A673 (cell line): ENCODE measurements around the gene DNAAF8. TPM values are rescaled to one million over a fixed set of nuclear protein-coding genes. Genes with fewer than 3 reads are reported as not detected.

ENCODE experiments used
- BruUV-seq: library from RNA; stranded (reverse); fragments of 400-500 nt; replicated peaks from 2 replicates; lab custom pipeline; 2021; lab: Mats Ljungman, UMichigan
- CTCF ChIA-PET: fragments of 300-600 bp; sonication (Branson Sonifier 250); formaldehyde crosslinking; loops from one replicate; lab custom pipeline; 2022; ENCODE audit warnings: antibody characterized with exemption; lab: Charles Lee
- POLR2A ChIA-PET: fragments of 300-600 bp; sonication (Branson Sonifier 250); formaldehyde crosslinking; loops from one replicate; lab custom pipeline; 2022; ENCODE audit warnings: antibody characterized with exemption; ENCODE audit not compliant: low non-redundant PET; lab: Charles Lee
- DNase-seq: peaks from one replicate; pipeline ENCODE4 v3.0.0-alpha.2; 2015; ENCODE audit warnings: low spot score
- H3K27ac ChIP-seq: fragments of 200-600 bp; sonication (generic); 2 replicates; pipeline ENCODE4 v1.5.1; 2016; ENCODE audit warnings: mixed run types, low read depth, mild to moderate bottlenecking, mixed read lengths, antibody characterized with exemption, low read length; ENCODE audit not compliant: poor library complexity, severe bottlenecking
- H3K27me3 ChIP-seq: fragments of 200-600 bp; sonication (generic); replicated peaks from 2 replicates; pipeline ENCODE4 v1.6.1; 2017; ENCODE audit warnings: mixed run types, low read depth, mild to moderate bottlenecking, mixed read lengths, antibody characterized with exemption, low read length; ENCODE audit not compliant: insufficient read depth, poor library complexity
- H3K36me3 ChIP-seq: fragments of 200-600 bp; sonication (generic); 2 replicates; pipeline ENCODE4 v1.6.1; 2016; ENCODE audit warnings: mixed run types, mild to moderate bottlenecking, mixed read lengths, antibody characterized with exemption, low read length; ENCODE audit not compliant: insufficient read depth, poor library complexity, severe bottlenecking
- H3K4me1 ChIP-seq: fragments of 200-600 bp; sonication (generic); 2 replicates; pipeline ENCODE4 v1.6.1; 2017; ENCODE audit warnings: mixed run types, mild to moderate bottlenecking, mixed read lengths, antibody characterized with exemption, low read length; ENCODE audit not compliant: insufficient read depth, poor library complexity, severe bottlenecking
- H3K4me3 ChIP-seq: fragments of 200-600 bp; sonication (generic); 2 replicates; pipeline ENCODE4 v1.5.1; 2016; ENCODE audit warnings: low read depth, mixed run types, mild to moderate bottlenecking, mixed read lengths, low read length; ENCODE audit not compliant: poor library complexity, severe bottlenecking
- H3K9me3 ChIP-seq: fragments of 200-600 bp; sonication (generic); 2 replicates; pipeline ENCODE4 v1.6.1; 2016; ENCODE audit warnings: mixed run types, low read depth, mild to moderate bottlenecking, mixed read lengths, antibody characterized with exemption, low read length; ENCODE audit not compliant: poor library complexity, severe bottlenecking
- EZH2 ChIP-seq: fragments of 200-600 bp; sonication (generic); IDR thresholded peaks from 2 replicates; pipeline ENCODE4 v1.6.1; 2017; ENCODE audit warnings: borderline replicate concordance, low read depth, mild to moderate bottlenecking, mixed read lengths, antibody characterized with exemption, low read length; ENCODE audit not compliant: poor library complexity, severe bottlenecking
- intact Hi-C: fragments of 100-400 bp; cut with micrococcal nuclease; formaldehyde crosslinking; loops from one replicate; pipeline ENCODE4 v1.10.0; 2022; ENCODE audit not compliant: unreplicated experiment
- total RNA-seq: library from RNA; stranded (reverse); gene quantifications from 2 replicates; pipeline ENCODE4 v1.2.3, GENCODE V29; 2021
- TF ChIP-seq, protein P1 (sequence below): fragments of 300-800, 200-600 bp; sonication (generic); conservative IDR thresholded peaks from 2 replicates; pipeline ENCODE4 v1.5.1; 2017; ENCODE audit warnings: low read depth, mild to moderate bottlenecking, antibody characterized with exemption, low read length, moderate library complexity, mixed read lengths

Gene DNAAF8
- total RNA-seq, 1 experiment from 2014 or later: 0.15 TPM

DNA sequence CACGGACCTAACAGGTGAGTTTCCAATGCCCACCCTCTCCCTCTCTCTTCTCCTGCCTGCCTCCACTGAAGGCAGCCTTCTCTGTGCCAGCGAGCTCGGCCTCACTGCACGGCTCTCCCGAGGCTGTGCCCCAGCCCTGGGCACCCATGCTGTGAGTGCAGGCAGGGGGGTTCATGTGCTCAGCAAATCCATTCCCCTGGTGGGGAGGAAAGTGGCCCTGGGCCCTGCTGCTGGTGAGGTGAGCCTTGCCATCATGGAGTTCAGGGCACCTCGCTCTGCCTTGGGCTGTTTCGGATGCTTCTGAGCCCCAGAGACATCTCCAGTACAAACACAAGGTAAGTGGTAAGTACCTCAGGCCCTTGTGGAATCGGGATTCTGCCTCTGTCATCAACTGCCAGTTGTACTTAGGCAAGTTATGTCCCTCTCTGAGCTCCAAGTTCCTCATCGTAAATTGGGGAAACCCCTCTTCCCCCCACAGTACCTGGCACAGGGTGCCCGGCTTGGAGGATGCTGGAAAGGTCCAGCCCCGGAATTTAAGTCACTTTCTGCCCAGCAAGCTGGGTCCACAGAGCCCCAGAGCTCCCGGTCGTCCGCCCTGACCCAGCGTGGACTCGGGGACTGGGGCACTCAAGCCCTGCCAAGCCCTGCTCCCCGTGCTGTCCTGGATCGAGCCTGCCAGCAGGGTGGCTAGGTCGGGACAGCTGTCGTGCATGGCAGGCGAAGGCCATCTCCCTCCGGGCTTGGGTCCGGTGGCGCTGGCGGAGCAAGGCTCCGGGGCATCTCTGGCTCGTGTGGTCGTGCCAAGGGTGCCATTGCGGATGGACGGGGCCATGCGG lies 41.7 kb upstream of the DNAAF8 start:
- no peak for DNase-seq
- H3K27me3 ChIP-seq: no peaks in the 10 kb centered on the region
- TF ChIP-seq, protein P1, sequence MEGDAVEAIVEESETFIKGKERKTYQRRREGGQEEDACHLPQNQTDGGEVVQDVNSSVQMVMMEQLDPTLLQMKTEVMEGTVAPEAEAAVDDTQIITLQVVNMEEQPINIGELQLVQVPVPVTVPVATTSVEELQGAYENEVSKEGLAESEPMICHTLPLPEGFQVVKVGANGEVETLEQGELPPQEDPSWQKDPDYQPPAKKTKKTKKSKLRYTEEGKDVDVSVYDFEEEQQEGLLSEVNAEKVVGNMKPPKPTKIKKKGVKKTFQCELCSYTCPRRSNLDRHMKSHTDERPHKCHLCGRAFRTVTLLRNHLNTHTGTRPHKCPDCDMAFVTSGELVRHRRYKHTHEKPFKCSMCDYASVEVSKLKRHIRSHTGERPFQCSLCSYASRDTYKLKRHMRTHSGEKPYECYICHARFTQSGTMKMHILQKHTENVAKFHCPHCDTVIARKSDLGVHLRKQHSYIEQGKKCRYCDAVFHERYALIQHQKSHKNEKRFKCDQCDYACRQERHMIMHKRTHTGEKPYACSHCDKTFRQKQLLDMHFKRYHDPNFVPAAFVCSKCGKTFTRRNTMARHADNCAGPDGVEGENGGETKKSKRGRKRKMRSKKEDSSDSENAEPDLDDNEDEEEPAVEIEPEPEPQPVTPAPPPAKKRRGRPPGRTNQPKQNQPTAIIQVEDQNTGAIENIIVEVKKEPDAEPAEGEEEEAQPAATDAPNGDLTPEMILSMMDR: no peak
- no peak for TF ChIP-seq EZH2
- no peaks in the 10 kb centered on the region for H3K9me3 ChIP-seq
- BruUV-seq: no TSS peak
- intact Hi-C loops: loop anchor here (10.0 kb wide), 1 partner anchor 262 kb away; the partner anchor contains the start of gene SEC14L5
- H3K36me3 ChIP-seq: peaks cover 7% of the 10 kb centered on the region
- H3K27ac ChIP-seq: peak overlapping the region; percentile 62
- H3K4me3 ChIP-seq: peak overlapping the region; percentile 89
- H3K4me1 ChIP-seq: peaks cover 4% of the 10 kb centered on the region
- POLR2A ChIA-PET: no interaction called here
- CTCF ChIA-PET: no interaction called here

DNA sequence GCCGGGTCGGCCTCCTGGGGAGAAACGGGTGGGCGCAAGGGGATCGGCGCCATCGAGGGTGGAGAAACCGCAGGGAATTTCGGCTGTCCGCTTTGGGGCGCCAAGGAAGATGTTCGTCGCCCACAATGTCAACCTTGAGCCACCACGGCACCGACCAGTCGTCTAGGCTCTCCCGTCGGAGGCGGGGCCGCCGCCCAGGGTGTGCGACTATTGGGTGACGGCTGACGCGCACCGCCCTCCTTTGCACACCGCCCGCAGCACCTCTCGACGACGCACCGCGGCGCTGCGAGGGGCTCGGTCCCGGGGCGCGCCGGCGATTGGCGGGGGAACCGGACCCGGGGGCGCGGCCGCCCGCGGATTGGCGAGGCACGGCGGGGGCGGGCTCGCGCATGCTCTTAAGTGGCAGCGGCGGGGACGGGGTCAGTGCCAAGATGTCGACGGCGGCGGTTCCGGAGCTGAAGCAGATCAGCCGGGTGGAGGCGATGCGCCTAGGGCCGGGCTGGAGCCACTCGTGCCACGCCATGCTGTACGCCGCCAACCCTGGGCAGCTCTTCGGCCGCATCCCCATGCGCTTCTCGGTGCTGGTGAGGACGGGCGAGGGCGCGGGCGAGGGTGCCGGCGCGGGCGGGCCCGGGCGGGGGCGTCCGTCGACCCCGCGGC lies 40.9 kb upstream of the DNAAF8 start, which contains the start of gene NUDT16L1:
Gene NUDT16L1 (plus strand): TSS at position 267 of the 660 bp plus-strand sequence. CDS start 165 bp downstream, at position 432.
- no peak for TF ChIP-seq EZH2
- TF ChIP-seq, protein P1: no peak
- H3K27ac ChIP-seq: peak within 1 kb of the TSS; percentile 92
- H3K9me3 ChIP-seq: no peaks in the 10 kb centered on the region
- H3K4me1 ChIP-seq: peaks cover 4% of the 10 kb centered on the region
- BruUV-seq: no TSS peak
- intact Hi-C loops: loop anchor here (10.0 kb wide), 1 partner anchor 261 kb away; the partner anchor contains the start of gene SEC14L5
- H3K4me3 ChIP-seq: peak within 1 kb of the TSS; percentile 89
- H3K36me3 ChIP-seq: peaks cover 11% of the 10 kb centered on the region
- DNase-seq: peak; percentile 98
- ChIA-PET POLR2A (no interaction called here), CTCF (no interaction called here)
- no peaks in the 10 kb centered on the region for H3K27me3 ChIP-seq

DNA sequence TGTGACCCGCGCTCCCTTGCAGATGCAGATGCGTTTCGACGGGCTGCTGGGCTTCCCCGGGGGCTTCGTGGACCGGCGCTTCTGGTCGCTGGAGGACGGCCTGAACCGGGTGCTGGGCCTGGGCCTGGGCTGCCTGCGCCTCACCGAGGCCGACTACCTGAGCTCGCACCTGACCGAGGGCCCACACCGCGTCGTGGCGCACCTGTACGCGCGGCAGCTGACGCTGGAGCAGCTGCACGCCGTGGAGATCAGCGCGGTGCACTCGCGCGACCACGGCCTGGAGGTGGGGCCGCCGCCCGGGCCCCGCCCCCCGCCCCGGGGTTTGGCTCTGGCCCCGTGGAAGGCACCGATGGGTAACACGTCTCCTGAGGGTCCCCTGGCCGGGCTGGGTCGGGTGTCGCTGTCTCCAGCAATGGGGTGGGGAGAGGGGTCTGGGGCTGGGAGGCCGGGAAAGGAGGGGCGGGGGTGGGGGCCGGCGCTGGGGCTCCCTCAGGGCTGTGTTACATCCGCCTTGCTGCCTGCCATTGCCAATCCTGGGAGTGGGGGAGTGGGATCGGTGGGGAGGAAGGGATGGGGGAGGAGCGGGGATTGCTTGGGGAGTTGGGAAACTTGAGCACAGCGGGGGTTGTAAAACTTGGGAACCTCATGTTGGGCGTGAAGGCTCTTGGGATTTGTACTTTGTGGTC lies 40.2 kb upstream of the DNAAF8 start:
- Histone ChIP-seq H3K27ac (peak overlapping the region; percentile 92), H3K9me3 (no peaks in the 10 kb centered on the region), H3K36me3 (peaks cover 15% of the 10 kb centered on the region), H3K4me1 (peaks cover 4% of the 10 kb centered on the region), H3K27me3 (no peaks in the 10 kb centered on the region), H3K4me3 (peak overlapping the region; percentile 89)
- TF ChIP-seq, protein P1: no peak
- TF ChIP-seq EZH2: no peak
- CTCF ChIA-PET: no interaction called here
- peak; percentile 51 for DNase-seq
- POLR2A ChIA-PET: no interaction called here
- intact Hi-C loops: loop anchor here (10.0 kb wide), 1 partner anchor 261 kb away; the partner anchor contains the start of gene SEC14L5
- BruUV-seq: no TSS peak
